C4-2B (cell line): ENCODE results near the gene DAND5.

Experiments used
- CTCF ChIP-seq: fragments of 450-650 bp; conservative IDR thresholded peaks from 2 replicates; pipeline ENCODE4 v1.5.1; 2017; ENCODE audit warnings: mild to moderate bottlenecking
- ZFX ChIP-seq: fragments of 450-650 bp; IDR thresholded peaks from 2 replicates; pipeline ENCODE4 v1.6.1; 2017

DNA sequence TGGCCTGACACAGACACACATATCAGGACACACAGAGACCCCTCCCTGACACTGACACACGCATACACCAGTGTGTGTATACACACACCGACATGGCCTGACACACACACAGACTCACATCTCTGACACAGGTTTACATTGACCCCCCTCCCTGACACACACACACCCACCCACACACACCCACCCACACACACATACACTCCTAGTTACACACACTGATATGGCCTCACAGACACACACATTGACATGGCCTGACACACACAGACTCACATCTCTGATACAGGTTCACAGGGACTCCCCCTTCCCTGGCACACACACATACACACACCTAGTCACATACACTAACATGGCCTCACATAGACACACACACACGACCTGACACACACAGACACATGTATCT is 21.5 kb downstream of the DAND5 start:
- TF ChIP-seq CTCF (no peak), ZFX (no peak)
